Measurements from ENCODE around the gene NPAS3. TPM values are rescaled to one million over a fixed set of nuclear protein-coding genes. Genes with fewer than 3 reads are reported as not detected.

The NPAS3 gene
- total RNA-seq, 4 donors from 2014 or later, result 0.51 to 15.2 (median 6.6) TPM

DNA sequence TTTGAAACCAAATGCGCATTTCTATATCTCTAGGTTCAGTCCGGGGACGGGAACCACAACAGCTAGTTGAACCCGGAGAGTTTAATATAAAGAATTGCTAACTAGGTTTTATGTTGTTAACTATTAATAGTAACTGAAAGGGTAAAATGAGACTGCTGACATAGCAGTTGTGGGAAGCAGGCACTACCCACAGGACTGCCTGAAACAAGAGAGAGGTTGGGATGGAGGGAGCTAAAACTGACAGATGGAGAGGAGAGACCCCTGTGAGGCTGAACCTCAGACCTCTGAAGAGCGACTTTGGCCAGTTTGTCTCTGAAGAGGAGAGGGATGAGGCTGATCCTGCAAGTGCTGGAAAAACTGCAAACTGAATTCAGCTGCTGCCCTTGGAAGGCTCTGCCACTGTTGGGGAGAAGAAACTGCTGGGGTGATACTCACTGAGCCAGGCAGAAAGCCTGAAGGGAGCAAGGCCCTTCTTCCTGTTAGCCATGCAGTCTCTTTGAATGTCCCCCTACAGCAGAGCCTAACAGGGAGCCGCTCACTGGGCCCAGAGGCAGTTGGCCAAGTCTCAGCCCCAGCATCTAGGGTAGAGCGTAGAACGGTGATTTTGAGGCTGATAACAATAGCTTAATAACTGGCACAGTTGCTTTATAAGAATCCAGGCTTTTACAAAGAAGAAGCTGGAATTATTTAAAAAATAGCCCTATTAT, 172.2 kb downstream of the NPAS3 start:
- Histone ChIP-seq H3K36me3 (no peaks in the 10 kb centered on the region), H3K27ac (no peak overlapping the region), H3K27me3 (no peaks in the 10 kb centered on the region), H3K4me1 (no peaks in the 10 kb centered on the region), H3K4me3 (no peak overlapping the region), H3K9me3 (no peaks in the 10 kb centered on the region)
- TF ChIP-seq, protein P1, sequence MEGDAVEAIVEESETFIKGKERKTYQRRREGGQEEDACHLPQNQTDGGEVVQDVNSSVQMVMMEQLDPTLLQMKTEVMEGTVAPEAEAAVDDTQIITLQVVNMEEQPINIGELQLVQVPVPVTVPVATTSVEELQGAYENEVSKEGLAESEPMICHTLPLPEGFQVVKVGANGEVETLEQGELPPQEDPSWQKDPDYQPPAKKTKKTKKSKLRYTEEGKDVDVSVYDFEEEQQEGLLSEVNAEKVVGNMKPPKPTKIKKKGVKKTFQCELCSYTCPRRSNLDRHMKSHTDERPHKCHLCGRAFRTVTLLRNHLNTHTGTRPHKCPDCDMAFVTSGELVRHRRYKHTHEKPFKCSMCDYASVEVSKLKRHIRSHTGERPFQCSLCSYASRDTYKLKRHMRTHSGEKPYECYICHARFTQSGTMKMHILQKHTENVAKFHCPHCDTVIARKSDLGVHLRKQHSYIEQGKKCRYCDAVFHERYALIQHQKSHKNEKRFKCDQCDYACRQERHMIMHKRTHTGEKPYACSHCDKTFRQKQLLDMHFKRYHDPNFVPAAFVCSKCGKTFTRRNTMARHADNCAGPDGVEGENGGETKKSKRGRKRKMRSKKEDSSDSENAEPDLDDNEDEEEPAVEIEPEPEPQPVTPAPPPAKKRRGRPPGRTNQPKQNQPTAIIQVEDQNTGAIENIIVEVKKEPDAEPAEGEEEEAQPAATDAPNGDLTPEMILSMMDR (IDR thresholded peaks at IDR 0.05), result no peak
- no peak for TF ChIP-seq POLR2A (IDR thresholded peaks at IDR 0.05)
- DNase-seq, result no peak
- intact Hi-C loops (cut with DNase I; ENCODE audit: low total_unique reads), result no loop called here

DNA sequence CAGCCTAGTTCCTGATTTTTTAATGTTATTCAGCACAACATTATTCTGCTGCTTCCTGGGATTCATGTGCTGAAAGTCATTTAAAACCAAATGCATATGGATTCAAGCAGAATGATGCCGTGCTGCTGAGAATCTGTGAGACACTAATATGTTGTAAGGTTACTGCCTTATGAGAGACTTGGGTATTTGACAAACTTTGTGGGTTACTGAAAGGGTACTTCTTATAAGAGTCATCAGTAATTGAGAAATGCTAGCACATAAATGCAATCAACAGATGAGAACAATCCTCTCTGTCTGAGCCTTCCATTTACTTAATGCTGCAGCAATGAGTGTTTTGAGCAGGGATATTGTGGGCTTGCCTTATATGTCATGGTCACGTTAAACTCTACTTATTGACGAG, 175.7 kb downstream of the NPAS3 start:
- H3K4me3 ChIP-seq, result no peak overlapping the region
- H3K27ac ChIP-seq, result no peak overlapping the region
- H3K9me3 ChIP-seq, result no peaks in the 10 kb centered on the region
- TF ChIP-seq POLR2A (IDR thresholded peaks at IDR 0.05), result no peak
- TF ChIP-seq, protein P1 (IDR thresholded peaks at IDR 0.05), result no peak
- H3K36me3 ChIP-seq, result no peaks in the 10 kb centered on the region
- no peak for DNase-seq
- no peaks in the 10 kb centered on the region for H3K27me3 ChIP-seq
- intact Hi-C loops (cut with DNase I; ENCODE audit: low total_unique reads), result no loop called here
- H3K4me1 ChIP-seq, result peaks cover 0 to 3% of the 10 kb centered on the region in 2 donors

DNA sequence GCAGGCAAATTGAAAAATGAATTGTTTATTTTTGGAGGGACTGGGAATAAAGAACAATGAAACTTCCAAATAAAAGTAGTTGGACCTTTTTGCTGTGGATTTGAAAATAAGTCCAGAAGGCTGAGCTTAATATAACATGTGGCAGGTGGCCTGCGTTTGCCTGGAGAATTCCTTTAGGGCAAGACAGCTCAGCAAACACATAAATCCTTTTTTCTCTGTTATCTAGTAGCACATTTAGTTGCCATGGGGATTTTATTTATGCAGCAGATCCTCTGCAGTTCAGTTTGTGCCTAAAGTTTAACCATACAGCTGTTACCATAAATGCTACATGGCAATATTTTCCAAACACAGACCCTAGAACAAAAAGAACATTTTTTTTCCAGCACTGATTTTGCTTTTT, 180.0 kb downstream of the NPAS3 start:
- TF ChIP-seq, protein P1 (IDR thresholded peaks at IDR 0.05), result no peak
- TF ChIP-seq POLR2A (IDR thresholded peaks at IDR 0.05), result no peak
- intact Hi-C loops (cut with DNase I; ENCODE audit: low total_unique reads), result no loop called here
- no peaks in the 10 kb centered on the region for H3K9me3 ChIP-seq

DNA sequence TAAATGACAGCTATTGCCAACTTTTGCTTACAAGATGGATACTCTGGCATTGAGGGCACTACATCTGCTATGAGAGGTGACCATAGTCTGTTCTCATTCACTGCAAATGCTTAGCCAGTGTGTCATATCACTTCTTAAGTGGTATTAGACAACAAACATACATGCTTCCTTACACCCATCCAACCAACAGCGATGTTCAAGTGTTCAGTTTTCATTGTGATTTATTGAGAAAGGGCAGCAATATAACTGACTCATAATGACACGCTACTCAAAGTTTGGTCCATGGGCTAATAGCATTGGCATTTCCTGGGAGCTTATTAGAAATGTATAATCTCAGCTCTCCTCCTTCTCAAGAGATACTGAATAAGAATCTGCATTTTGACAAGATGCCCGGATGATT, 181.7 kb downstream of the NPAS3 start:
- Histone ChIP-seq H3K36me3 (no peaks in the 10 kb centered on the region), H3K4me1 (peaks cover 0 to 3% of the 10 kb centered on the region in 2 donors), H3K4me3 (no peak overlapping the region), H3K27ac (no peak overlapping the region), H3K9me3 (no peaks in the 10 kb centered on the region), H3K27me3 (no peaks in the 10 kb centered on the region)
- DNase-seq, result no peak
- TF ChIP-seq POLR2A (IDR thresholded peaks at IDR 0.05), result no peak
- TF ChIP-seq, protein P1 (IDR thresholded peaks at IDR 0.05), result no peak
- intact Hi-C loops (cut with DNase I; ENCODE audit: low total_unique reads), result no loop called here

More for the DNA sequence above, 180.0 kb downstream of the NPAS3 start:
- Histone ChIP-seq H3K4me1 (peaks cover 0 to 3% of the 10 kb centered on the region in 2 donors), H3K4me3 (no peak overlapping the region), H3K27ac (no peak overlapping the region), H3K36me3 (no peaks in the 10 kb centered on the region), H3K27me3 (no peaks in the 10 kb centered on the region)
- DNase-seq, result no peak

DNA sequence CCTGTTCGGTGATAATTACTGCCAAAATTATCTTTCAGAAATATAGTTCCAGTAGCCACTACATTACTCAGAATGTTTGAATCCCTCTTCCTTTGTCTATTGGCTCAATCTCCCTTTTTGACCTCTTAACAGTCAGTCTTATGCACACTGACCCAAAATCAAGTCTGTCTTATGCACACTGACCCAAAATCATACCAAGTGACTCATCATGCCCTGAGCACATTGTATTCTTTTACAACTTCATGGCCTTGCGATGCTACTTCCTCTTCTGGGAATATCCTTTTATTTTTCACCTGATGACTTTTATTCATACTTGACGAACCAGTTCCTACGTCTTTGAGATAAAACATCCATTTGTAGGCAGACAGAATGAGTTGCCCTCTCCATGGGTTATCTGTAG, 182.3 kb downstream of the NPAS3 start:
- Histone ChIP-seq H3K27me3 (peaks cover 0 to 3% of the 10 kb centered on the region in 2 donors), H3K27ac (no peak overlapping the region), H3K9me3 (no peaks in the 10 kb centered on the region), H3K4me3 (no peak overlapping the region), H3K4me1 (peaks cover 0 to 3% of the 10 kb centered on the region in 2 donors), H3K36me3 (no peaks in the 10 kb centered on the region)
- intact Hi-C loops (cut with DNase I; ENCODE audit: low total_unique reads), result no loop called here
- TF ChIP-seq, protein P1 (IDR thresholded peaks at IDR 0.05), result no peak
- no peak for TF ChIP-seq POLR2A (IDR thresholded peaks at IDR 0.05)
- no peak for DNase-seq

Data from uterus (tissue), 4 donors.